ENCODE results near the gene CDC37. TPM values are rescaled to one million over a fixed set of nuclear protein-coding genes. Genes with fewer than 3 reads are reported as not detected.

CDC37 gene
- total RNA-seq (100 to 1,000 TPM in 4 of 9 donors, 10 to 100 TPM in 5; 72.8 to 137 (median 97.3) TPM), polyA plus RNA-seq (100 to 1,000 TPM; 117 to 518 (median 317) TPM)
- long read RNA-seq, donor 1, transcript CDC37-209 (7 exons, 1,377 nt), result minor isoform, 8 of 39 reads
- long read RNA-seq, donor 1, transcript CDC37-201 (8 exons, 1,608 nt), result major isoform, 23 of 39 reads
- long read RNA-seq, donor 1, partial matches to known transcripts, result 7 of 39 reads
- long read RNA-seq, donor 1, other reads (novel, unspliced or antisense), result 0 of 39 reads
- long read RNA-seq, donor 2, transcript CDC37-201 (8 exons, 1,608 nt), result major isoform, 11 of 33 reads
- long read RNA-seq, donor 2, partial matches to known transcripts, result 18 of 33 reads
- long read RNA-seq, donor 2, other reads (novel, unspliced or antisense), result 0 of 33 reads
- long read RNA-seq, donor 3, transcript CDC37-201 (8 exons, 1,608 nt), result major isoform, 12 of 29 reads
- long read RNA-seq, donor 3, partial matches to known transcripts, result 14 of 29 reads
- long read RNA-seq, donor 3, other reads (novel, unspliced or antisense), result 0 of 29 reads
- long read RNA-seq, donor 4, transcript CDC37-209 (7 exons, 1,377 nt), result minor isoform, 8 of 77 reads
- long read RNA-seq, donor 4, transcript CDC37-201 (8 exons, 1,608 nt), result major isoform, 60 of 77 reads
- long read RNA-seq, donor 4, partial matches to known transcripts, result 6 of 77 reads
- long read RNA-seq, donor 4, other reads (novel, unspliced or antisense), result 3 of 77 reads
- long read RNA-seq, donor 5, transcript CDC37-201 (8 exons, 1,608 nt), result major isoform, 243 of 310 reads
- long read RNA-seq, donor 5, transcript CDC37-209 (7 exons, 1,377 nt), result minor isoform, 39 of 310 reads
- long read RNA-seq, donor 5, partial matches to known transcripts, result 9 of 310 reads
- long read RNA-seq, donor 5, other reads (novel, unspliced or antisense), result 19 of 310 reads
- long read RNA-seq, donor 6, transcript CDC37-209 (7 exons, 1,377 nt), result minor isoform, 17 of 128 reads
- long read RNA-seq, donor 6, transcript CDC37-201 (8 exons, 1,608 nt), result major isoform, 83 of 128 reads
- long read RNA-seq, donor 6, partial matches to known transcripts, result 20 of 128 reads
- long read RNA-seq, donor 6, other reads (novel, unspliced or antisense), result 8 of 128 reads
- long read RNA-seq, donor 7, transcript CDC37-201 (8 exons, 1,608 nt), result major isoform, 5 of 9 reads
- long read RNA-seq, donor 7, partial matches to known transcripts, result 0 of 9 reads
- long read RNA-seq, donor 7, other reads (novel, unspliced or antisense), result 0 of 9 reads
- long read RNA-seq, donor 8, transcript CDC37-201 (8 exons, 1,608 nt), result major isoform, 31 of 43 reads
- long read RNA-seq, donor 8, transcript CDC37-209 (7 exons, 1,377 nt), result minor isoform, 6 of 43 reads
- long read RNA-seq, donor 8, partial matches to known transcripts, result 5 of 43 reads
- long read RNA-seq, donor 8, other reads (novel, unspliced or antisense), result 0 of 43 reads
- long read RNA-seq, donor 9, transcript CDC37-201 (8 exons, 1,608 nt), result major isoform, 7 of 29 reads
- long read RNA-seq, donor 9, partial matches to known transcripts, result 19 of 29 reads
- long read RNA-seq, donor 9, other reads (novel, unspliced or antisense), result 0 of 29 reads
- long read RNA-seq, donor 10, transcript CDC37-201 (8 exons, 1,608 nt), result major isoform, 14 of 16 reads
- long read RNA-seq, donor 10, partial matches to known transcripts, result 0 of 16 reads
- long read RNA-seq, donor 10, other reads (novel, unspliced or antisense), result 0 of 16 reads

GRCh38 chr19:10403137-10404021 lies at the start of gene CDC37:
CDC37 (minus strand) TSS chr19:10403542; CDS start chr19:10403479, 63 bp downstream.
- peak within 1 kb of the TSS in 4 of 5 donors; percentile 64 to 82 (median 70) for H3K27ac ChIP-seq
- H3K9me3 ChIP-seq (replicated peaks in 1 of 3), result no peaks in the 10 kb centered on the region
- no peaks in the 10 kb centered on the region for H3K36me3 ChIP-seq (replicated peaks in 1 of 2)
- H3K4me3 ChIP-seq, result peak within 1 kb of the TSS; percentile 59 to 98 (median 77)
- H3K4me1 ChIP-seq (replicated peaks in 1 of 2), result peaks cover 28 to 29% of the 10 kb centered on the region in 2 donors
- DNase-seq, result peak; percentile 94 to 99 (median 97)
- peak in 1 of 6 experiments; percentile 2 for TF ChIP-seq CTCF (IDR thresholded peaks at IDR 0.05)
- TF ChIP-seq POLR2A (IDR thresholded peaks at IDR 0.05), result peak; percentile 51 to 75
- intact Hi-C loops (cut with DNase I), result loop anchor here in 1 of 2 donors (10.0 kb wide), 1 partner anchor 171 kb away; no protein-coding TSS in a partner anchor
- peaks cover 6% of the 10 kb centered on the region for H3K27me3 ChIP-seq
- 0 to 1% (median 0%) methylated on average over 9 to 69 of the region's 69 CpGs for WGBS, 4 donors

GRCh38 chr19:10450853-10451609 lies 47.7 kb upstream of the CDC37 start:
- intact Hi-C loops (cut with DNase I), result no loop called here

More at GRCh38 chr19:10450853-10451609, 47.7 kb upstream of the CDC37 start:
- Histone ChIP-seq H3K9me3 (replicated peaks in 1 of 3) (no peaks in the 10 kb centered on the region), H3K27me3 (no peaks in the 10 kb centered on the region), H3K4me1 (replicated peaks in 1 of 2) (no peaks in the 10 kb centered on the region), H3K4me3 (no peak overlapping the region), H3K27ac (no peak overlapping the region), H3K36me3 (replicated peaks in 1 of 2) (peaks cover 0 to 11% of the 10 kb centered on the region in 2 donors)
- TF ChIP-seq CTCF (IDR thresholded peaks at IDR 0.05) (no peak), POLR2A (IDR thresholded peaks at IDR 0.05) (no peak)
- WGBS, 4 donors, result 71 to 89% (median 84%) methylated on average over 13 to 25 of the region's 25 CpGs
- no peak for DNase-seq

All from adrenal gland (tissue), 19 donors.